Mesendoderm (in vitro differentiated cells): ENCODE results near the gene RAB8B.

Source experiments
- DNase-seq: peaks from one replicate; pipeline ENCODE4 v3.0.0; 2013
- H2AK5ac ChIP-seq: 2 replicates; pipeline ENCODE4 v1.6.1; 2013; ENCODE audit warnings: low read length, inconsistent platforms
- H2BK120ac ChIP-seq: 2 replicates; pipeline ENCODE4 v1.6.1; 2013; ENCODE audit warnings: low read depth, mild to moderate bottlenecking, low read length, moderate library complexity, mixed read lengths
- H2BK15ac ChIP-seq: replicated peaks from 2 replicates; pipeline ENCODE4 v1.6.1; 2013; ENCODE audit warnings: low read depth, mild to moderate bottlenecking, moderate library complexity
- H2BK5ac ChIP-seq: 2 replicates; pipeline ENCODE4 v1.6.1; 2013; ENCODE audit warnings: low read length, inconsistent platforms
- H3K18ac ChIP-seq: 2 replicates; pipeline ENCODE4 v1.6.1; 2013; ENCODE audit warnings: mild to moderate bottlenecking, low read length, mixed read lengths
- H3K23ac ChIP-seq: one replicate; pipeline ENCODE4 v1.6.1; 2013; ENCODE audit warnings: low read length
- H3K27ac ChIP-seq: 2 replicates; pipeline ENCODE4 v1.5.1; 2013; ENCODE audit warnings: low read depth, mild to moderate bottlenecking, inconsistent platforms, low read length, moderate library complexity
- H3K27me3 ChIP-seq: 2 replicates; pipeline ENCODE4 v1.6.1; 2013; ENCODE audit warnings: low read length, control low read depth, mild to moderate bottlenecking, inconsistent platforms; ENCODE audit not compliant: insufficient read depth, poor library complexity
- H3K36me3 ChIP-seq: 2 replicates; pipeline ENCODE4 v1.6.1; 2013; ENCODE audit warnings: low read length, inconsistent platforms; ENCODE audit not compliant: control insufficient read depth, insufficient read depth
- H3K4ac ChIP-seq: one replicate; pipeline ENCODE4 v1.6.1; 2013; ENCODE audit warnings: low read depth, mild to moderate bottlenecking, low read length, moderate library complexity
- H3K4me1 ChIP-seq: 2 replicates; pipeline ENCODE4 v1.6.1; 2013; ENCODE audit warnings: low read depth, low read length, inconsistent platforms; ENCODE audit not compliant: control insufficient read depth
- H3K4me2 ChIP-seq: 2 replicates; pipeline ENCODE4 v1.6.1; 2013; ENCODE audit warnings: low read length
- H3K4me3 ChIP-seq: 2 replicates; pipeline ENCODE4 v1.5.1; 2013; ENCODE audit warnings: mild to moderate bottlenecking, low read length
- H3K56ac ChIP-seq: one replicate; pipeline ENCODE4 v1.6.1; 2013; ENCODE audit warnings: low read length
- H3K79me1 ChIP-seq: 2 replicates; pipeline ENCODE4 v1.6.1; 2013; ENCODE audit warnings: low read length, inconsistent platforms
- H3K79me2 ChIP-seq: 2 replicates; pipeline ENCODE4 v1.6.1; 2013; ENCODE audit warnings: mild to moderate bottlenecking, low read length; ENCODE audit not compliant: control insufficient read depth, insufficient read depth
- H3K9ac ChIP-seq: 2 replicates; pipeline ENCODE4 v1.6.1; 2013; ENCODE audit warnings: low read length, inconsistent platforms
- H4K5ac ChIP-seq: one replicate; pipeline ENCODE4 v1.6.1; 2013; ENCODE audit warnings: low read length
- H4K8ac ChIP-seq: one replicate; pipeline ENCODE4 v1.6.1; 2013; ENCODE audit warnings: low read depth, mild to moderate bottlenecking, control low read depth, low read length, moderate library complexity
- WGBS: extraction: QIAGEN DNeasy Blood & Tissue Kit; methylation state at CpG from one replicate; pipeline ENCODE4 v1.1.7; 2013; ENCODE audit warnings: low lambda C conversion rate, missing lambda C conversion rate; ENCODE audit not compliant: insufficient coverage; ENCODE audit errors: extremely low coverage; 5-methylcytosine and 5-hydroxymethylcytosine counted together

Gene RAB8B

GRCh38 chr15:63308491-63308890 lies 119.1 kb downstream of the RAB8B start:
- no peaks in the 10 kb centered on the region for H3K79me2 ChIP-seq
- no peaks in the 10 kb centered on the region for H3K4me1 ChIP-seq
- no CpG with 5 or more reads among the region's 4 CpGs for WGBS
- no peak for DNase-seq
- H2BK120ac ChIP-seq: no peak overlapping the region
- H2AK5ac ChIP-seq: no peak overlapping the region
- H2BK5ac ChIP-seq: no peak overlapping the region
- no peak overlapping the region for H3K56ac ChIP-seq
- H2BK15ac ChIP-seq: no peak overlapping the region
- H3K27ac ChIP-seq: no peak overlapping the region
- no peak overlapping the region for H3K4me3 ChIP-seq
- H4K8ac ChIP-seq: no peak overlapping the region
- no peaks in the 10 kb centered on the region for H3K79me1 ChIP-seq
- H4K5ac ChIP-seq: no peak overlapping the region
- no peaks in the 10 kb centered on the region for H3K36me3 ChIP-seq
- no peak overlapping the region for H3K4me2 ChIP-seq
- no peak overlapping the region for H3K18ac ChIP-seq
- no peaks in the 10 kb centered on the region for H3K27me3 ChIP-seq
- no peak overlapping the region for H3K9ac ChIP-seq
- H3K23ac ChIP-seq: no peak overlapping the region
- H3K4ac ChIP-seq: no peak overlapping the region

DNA sequence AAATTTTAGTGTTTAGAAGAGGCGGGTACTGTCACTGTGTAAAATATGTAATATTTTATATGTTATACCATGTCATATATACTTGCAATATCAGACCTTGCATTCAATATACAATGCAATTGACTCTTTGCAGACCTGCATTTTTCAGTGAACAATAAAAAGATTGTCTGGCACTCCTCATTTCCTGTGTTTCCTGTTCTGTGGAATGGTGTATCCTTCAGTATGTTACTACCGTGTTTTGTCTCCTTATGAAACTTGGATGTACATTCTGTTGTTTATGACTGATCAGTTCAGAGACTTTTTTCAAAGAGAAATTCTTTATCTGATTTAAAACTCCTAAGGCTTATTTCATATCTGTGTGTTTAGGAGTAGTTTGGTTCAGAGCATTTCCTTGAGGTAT lies 119.5 kb downstream of the RAB8B start:
- H2BK5ac ChIP-seq: no peak overlapping the region
- no peaks in the 10 kb centered on the region for H3K79me2 ChIP-seq
- no peak overlapping the region for H3K56ac ChIP-seq
- no peak overlapping the region for H3K4me3 ChIP-seq
- no peak for DNase-seq
- no peaks in the 10 kb centered on the region for H3K79me1 ChIP-seq
- no peak overlapping the region for H2AK5ac ChIP-seq
- H3K4me1 ChIP-seq: peaks cover under 1% of the 10 kb centered on the region
- no peak overlapping the region for H3K27ac ChIP-seq
- H3K4me2 ChIP-seq: no peak overlapping the region
- no peaks in the 10 kb centered on the region for H3K27me3 ChIP-seq
- H3K4ac ChIP-seq: no peak overlapping the region
- H3K23ac ChIP-seq: no peak overlapping the region
- no peak overlapping the region for H2BK120ac ChIP-seq
- no peak overlapping the region for H3K18ac ChIP-seq
- whole genome bisulfite sequencing: no CpG with 5 or more reads among the region's 2 CpGs
- no peaks in the 10 kb centered on the region for H3K36me3 ChIP-seq
- H4K8ac ChIP-seq: no peak overlapping the region
- no peak overlapping the region for H4K5ac ChIP-seq
- no peak overlapping the region for H3K9ac ChIP-seq
- no peak overlapping the region for H2BK15ac ChIP-seq

DNA sequence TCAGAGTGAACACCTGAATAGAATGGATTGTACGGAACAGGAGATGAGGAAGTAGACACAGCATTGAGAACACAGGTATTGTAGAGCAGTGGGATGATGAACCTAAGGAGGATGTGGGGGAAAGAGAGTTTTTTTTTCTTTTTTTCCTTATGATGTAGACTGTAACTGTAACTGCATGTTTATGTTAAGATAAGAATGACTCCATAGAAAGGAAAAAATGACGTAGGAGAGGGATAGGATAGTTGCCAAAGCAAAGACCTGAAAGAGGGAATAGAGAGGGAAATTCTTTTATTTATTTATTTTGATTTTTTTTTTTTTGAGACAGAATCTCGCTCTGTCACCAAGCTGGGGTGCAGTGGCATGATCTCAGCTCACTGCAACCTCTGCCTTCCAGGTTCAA lies 121.2 kb downstream of the RAB8B start:
- no peak overlapping the region for H3K4ac ChIP-seq
- no peaks in the 10 kb centered on the region for H3K27me3 ChIP-seq
- no peak overlapping the region for H2BK15ac ChIP-seq
- H2BK120ac ChIP-seq: no peak overlapping the region
- H4K8ac ChIP-seq: no peak overlapping the region
- no peak overlapping the region for H3K4me2 ChIP-seq
- no peak overlapping the region for H2BK5ac ChIP-seq
- H3K9ac ChIP-seq: no peak overlapping the region
- no peak overlapping the region for H2AK5ac ChIP-seq
- no peak overlapping the region for H3K56ac ChIP-seq
- no peak overlapping the region for H3K27ac ChIP-seq
- no peak overlapping the region for H3K23ac ChIP-seq
- no peaks in the 10 kb centered on the region for H3K79me2 ChIP-seq
- WGBS: no CpG with 5 or more reads among the region's 3 CpGs
- DNase-seq: no peak
- H4K5ac ChIP-seq: no peak overlapping the region
- no peaks in the 10 kb centered on the region for H3K36me3 ChIP-seq
- no peaks in the 10 kb centered on the region for H3K79me1 ChIP-seq
- no peak overlapping the region for H3K18ac ChIP-seq
- H3K4me3 ChIP-seq: no peak overlapping the region
- peaks cover 5% of the 10 kb centered on the region for H3K4me1 ChIP-seq

DNA sequence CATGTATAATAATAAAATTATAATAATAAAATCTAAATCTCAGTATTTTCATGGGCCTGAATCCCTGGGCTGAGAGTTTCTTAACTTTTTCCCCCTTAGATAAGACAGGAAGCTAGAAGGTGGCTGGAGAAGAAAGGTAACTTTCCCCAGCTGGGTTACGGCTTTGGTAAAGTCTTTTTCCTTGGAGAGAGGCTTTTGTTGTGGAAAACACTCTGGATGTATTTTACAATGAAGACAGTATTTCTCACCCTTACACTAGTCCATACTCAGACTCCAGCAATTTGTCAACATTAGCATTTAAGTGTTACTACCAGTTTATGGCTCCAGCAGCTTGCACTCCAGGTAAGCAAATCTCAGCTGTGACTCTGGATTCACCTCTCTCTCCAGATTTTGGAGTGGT lies 122.9 kb downstream of the RAB8B start:
- WGBS: no CpG with 5 or more reads among the region's 1 CpG
- no peak overlapping the region for H2BK120ac ChIP-seq
- no peak overlapping the region for H3K56ac ChIP-seq
- peaks cover 9% of the 10 kb centered on the region for H3K4me1 ChIP-seq
- H4K5ac ChIP-seq: no peak overlapping the region
- H3K23ac ChIP-seq: no peak overlapping the region
- H3K27me3 ChIP-seq: no peaks in the 10 kb centered on the region
- H3K4me2 ChIP-seq: no peak overlapping the region
- H3K18ac ChIP-seq: no peak overlapping the region
- H2BK15ac ChIP-seq: no peak overlapping the region
- H3K79me2 ChIP-seq: no peaks in the 10 kb centered on the region
- peak; percentile 42 for DNase-seq
- no peak overlapping the region for H2BK5ac ChIP-seq
- no peak overlapping the region for H4K8ac ChIP-seq
- no peaks in the 10 kb centered on the region for H3K79me1 ChIP-seq
- H3K4me3 ChIP-seq: no peak overlapping the region
- no peak overlapping the region for H3K4ac ChIP-seq
- H3K27ac ChIP-seq: peak overlapping the region; percentile 81
- no peaks in the 10 kb centered on the region for H3K36me3 ChIP-seq
- no peak overlapping the region for H3K9ac ChIP-seq
- H2AK5ac ChIP-seq: no peak overlapping the region

GRCh38 chr15:63313825-63314224 lies 124.4 kb downstream of the RAB8B start:
- H3K79me2 ChIP-seq: no peaks in the 10 kb centered on the region
- peak overlapping the region; percentile 48 for H2BK120ac ChIP-seq
- no peak overlapping the region for H3K18ac ChIP-seq
- no peak overlapping the region for H3K56ac ChIP-seq
- no CpG with 5 or more reads among the region's 4 CpGs for WGBS
- DNase-seq: no peak
- no peak overlapping the region for H2BK5ac ChIP-seq
- H4K8ac ChIP-seq: no peak overlapping the region
- no peaks in the 10 kb centered on the region for H3K27me3 ChIP-seq
- H3K9ac ChIP-seq: no peak overlapping the region
- no peak overlapping the region for H3K4me3 ChIP-seq
- H3K27ac ChIP-seq: no peak overlapping the region
- no peak overlapping the region for H2AK5ac ChIP-seq
- no peak overlapping the region for H3K4me2 ChIP-seq
- no peak overlapping the region for H2BK15ac ChIP-seq
- H3K36me3 ChIP-seq: no peaks in the 10 kb centered on the region
- H3K23ac ChIP-seq: no peak overlapping the region
- peaks cover 9% of the 10 kb centered on the region for H3K4me1 ChIP-seq
- H3K79me1 ChIP-seq: no peaks in the 10 kb centered on the region
- H3K4ac ChIP-seq: no peak overlapping the region
- no peak overlapping the region for H4K5ac ChIP-seq

DNA sequence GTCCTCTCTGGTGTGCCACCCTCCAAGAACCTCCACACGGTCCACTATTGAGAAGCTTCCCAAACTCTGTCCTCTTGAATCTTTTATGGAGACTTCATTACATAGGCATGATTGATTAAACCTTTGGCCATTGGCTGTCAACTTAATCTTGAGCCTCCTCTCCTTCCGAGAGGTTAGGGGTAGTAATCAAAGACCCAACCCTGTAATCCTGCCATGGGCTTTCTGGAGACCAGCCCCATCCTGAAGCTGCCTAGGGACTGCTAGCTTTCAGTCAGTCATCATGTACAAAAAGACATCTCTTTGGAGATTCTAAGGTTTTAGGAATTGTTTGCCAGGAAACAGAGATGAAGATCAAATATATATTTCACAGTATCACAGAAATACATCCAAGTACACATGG lies 125.0 kb downstream of the RAB8B start:
- Histone ChIP-seq H2BK15ac (no peak overlapping the region), H3K56ac (no peak overlapping the region), H2BK5ac (no peak overlapping the region), H3K4me2 (no peak overlapping the region), H3K36me3 (no peaks in the 10 kb centered on the region), H3K27me3 (no peaks in the 10 kb centered on the region), H2AK5ac (no peak overlapping the region), H3K18ac (no peak overlapping the region), H3K79me1 (no peaks in the 10 kb centered on the region), H4K5ac (no peak overlapping the region), H3K4me3 (no peak overlapping the region), H3K4me1 (peaks cover 9% of the 10 kb centered on the region), H3K4ac (no peak overlapping the region), H3K9ac (no peak overlapping the region), H4K8ac (no peak overlapping the region), H3K79me2 (no peaks in the 10 kb centered on the region), H2BK120ac (peak overlapping the region; percentile 48), H3K27ac (no peak overlapping the region), H3K23ac (peak overlapping the region; percentile 15)
- DNase-seq: no peak
- no CpG with 5 or more reads among the region's 2 CpGs for WGBS
